Activated CD8-positive, alpha-beta T cell treated with anti-CD3 and anti-CD28 coated beads for 36 hours (primary cell): ENCODE measurements around the gene TNFRSF13B. TPM values are rescaled to one million over a fixed set of nuclear protein-coding genes. Genes with fewer than 3 reads are reported as not detected.

Experiments
- ATAC-seq: fragments of 200-7000 bp; cut with Tn5 transposase; one replicate; pipeline ENCODE4 v1.10.0; 2021; ENCODE audit warnings: mild to moderate bottlenecking, moderate library complexity
- CTCF ChIA-PET: fragments of 350-600 bp; sonication (Branson Sonifier 250); formaldehyde crosslinking; loops from one replicate; lab custom pipeline; 2021; ENCODE audit warnings: antibody characterized with exemption; lab: Charles Lee
- POLR2A ChIA-PET: fragments of 350-600 bp; sonication (Branson Sonifier 250); formaldehyde crosslinking; loops from one replicate; lab custom pipeline; 2021; ENCODE audit warnings: antibody characterized with exemption; lab: Charles Lee
- DNase-seq: peaks from one replicate; pipeline ENCODE4 v3.0.0-alpha.2; 2020
- H3K27ac Mint-ChIP-seq: one replicate; pipeline ENCODE4 v1.8.0; 2021; ENCODE audit warnings: mild to moderate bottlenecking, mixed read lengths
- H3K27me3 Mint-ChIP-seq: one replicate; pipeline ENCODE4 v1.8.0; 2021; ENCODE audit warnings: mixed read lengths
- H3K36me3 Mint-ChIP-seq: one replicate; pipeline ENCODE4 v1.8.0; 2021; ENCODE audit warnings: low read depth, mixed read lengths
- H3K4me1 Mint-ChIP-seq: one replicate; pipeline ENCODE4 v1.8.0; 2021; ENCODE audit warnings: low read depth, mixed read lengths
- H3K4me3 Mint-ChIP-seq: one replicate; pipeline ENCODE4 v1.8.0; 2021; ENCODE audit warnings: mild to moderate bottlenecking, moderate library complexity, mixed read lengths
- H3K9me3 Mint-ChIP-seq: one replicate; pipeline ENCODE4 v1.8.0; 2021; ENCODE audit warnings: mixed read lengths
- intact Hi-C: fragments of 100-400 bp; cut with micrococcal nuclease; formaldehyde crosslinking; loops from one replicate; pipeline ENCODE4 v1.10.0; 2022
- total RNA-seq, 2 experiments: library from RNA; stranded (reverse); gene quantifications; one replicate each; pipeline ENCODE4 v1.2.3, GENCODE V29; 2021
- TF ChIP-seq, protein P1 (sequence below): fragments of 200-600 bp; IDR thresholded peaks from one replicate; pipeline ENCODE4 v1.8.0; 2022; ENCODE audit warnings: antibody characterized with exemption, mild to moderate bottlenecking

The TNFRSF13B gene
- total RNA-seq, 2 experiments from 2014 or later, result not detected

DNA sequence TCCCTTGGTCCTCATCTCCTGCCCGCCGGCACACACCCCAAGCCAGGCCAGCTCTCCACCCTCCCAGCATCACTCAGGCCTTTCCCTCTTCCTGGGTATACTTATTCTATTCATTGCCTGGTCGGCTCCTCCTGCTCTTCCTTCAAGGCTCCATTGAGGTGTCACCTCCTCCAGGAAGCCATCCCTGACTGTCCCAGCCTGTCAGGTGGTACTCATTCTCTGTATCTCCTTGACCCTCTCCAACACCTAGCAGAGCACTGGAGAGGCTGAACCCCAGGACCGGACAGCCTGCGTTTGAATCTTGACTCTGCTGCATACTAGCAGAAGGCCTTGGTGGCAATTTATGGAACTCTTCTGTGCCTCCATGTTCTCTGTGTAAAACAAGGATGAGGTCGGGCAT lies 428 bp upstream of the TNFRSF13B start:
- TF ChIP-seq, protein P1, sequence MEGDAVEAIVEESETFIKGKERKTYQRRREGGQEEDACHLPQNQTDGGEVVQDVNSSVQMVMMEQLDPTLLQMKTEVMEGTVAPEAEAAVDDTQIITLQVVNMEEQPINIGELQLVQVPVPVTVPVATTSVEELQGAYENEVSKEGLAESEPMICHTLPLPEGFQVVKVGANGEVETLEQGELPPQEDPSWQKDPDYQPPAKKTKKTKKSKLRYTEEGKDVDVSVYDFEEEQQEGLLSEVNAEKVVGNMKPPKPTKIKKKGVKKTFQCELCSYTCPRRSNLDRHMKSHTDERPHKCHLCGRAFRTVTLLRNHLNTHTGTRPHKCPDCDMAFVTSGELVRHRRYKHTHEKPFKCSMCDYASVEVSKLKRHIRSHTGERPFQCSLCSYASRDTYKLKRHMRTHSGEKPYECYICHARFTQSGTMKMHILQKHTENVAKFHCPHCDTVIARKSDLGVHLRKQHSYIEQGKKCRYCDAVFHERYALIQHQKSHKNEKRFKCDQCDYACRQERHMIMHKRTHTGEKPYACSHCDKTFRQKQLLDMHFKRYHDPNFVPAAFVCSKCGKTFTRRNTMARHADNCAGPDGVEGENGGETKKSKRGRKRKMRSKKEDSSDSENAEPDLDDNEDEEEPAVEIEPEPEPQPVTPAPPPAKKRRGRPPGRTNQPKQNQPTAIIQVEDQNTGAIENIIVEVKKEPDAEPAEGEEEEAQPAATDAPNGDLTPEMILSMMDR, result no peak
- H3K9me3 Mint-ChIP-seq, result no peaks in the 10 kb centered on the region
- peaks cover 15% of the 10 kb centered on the region for H3K4me1 Mint-ChIP-seq
- ChIA-PET CTCF (interaction anchor here (1.0 kb wide), 1 partner anchor 18 kb away, joined by 3 read pairs; no protein-coding TSS in a partner anchor), POLR2A (no interaction called here)
- H3K36me3 Mint-ChIP-seq, result no peaks in the 10 kb centered on the region
- H3K4me3 Mint-ChIP-seq, result no peak overlapping the region
- intact Hi-C loops, result no loop called here
- DNase-seq (no peak), ATAC-seq (no peak)
- H3K27me3 Mint-ChIP-seq, result peaks cover 5% of the 10 kb centered on the region
- no peak overlapping the region for H3K27ac Mint-ChIP-seq

DNA sequence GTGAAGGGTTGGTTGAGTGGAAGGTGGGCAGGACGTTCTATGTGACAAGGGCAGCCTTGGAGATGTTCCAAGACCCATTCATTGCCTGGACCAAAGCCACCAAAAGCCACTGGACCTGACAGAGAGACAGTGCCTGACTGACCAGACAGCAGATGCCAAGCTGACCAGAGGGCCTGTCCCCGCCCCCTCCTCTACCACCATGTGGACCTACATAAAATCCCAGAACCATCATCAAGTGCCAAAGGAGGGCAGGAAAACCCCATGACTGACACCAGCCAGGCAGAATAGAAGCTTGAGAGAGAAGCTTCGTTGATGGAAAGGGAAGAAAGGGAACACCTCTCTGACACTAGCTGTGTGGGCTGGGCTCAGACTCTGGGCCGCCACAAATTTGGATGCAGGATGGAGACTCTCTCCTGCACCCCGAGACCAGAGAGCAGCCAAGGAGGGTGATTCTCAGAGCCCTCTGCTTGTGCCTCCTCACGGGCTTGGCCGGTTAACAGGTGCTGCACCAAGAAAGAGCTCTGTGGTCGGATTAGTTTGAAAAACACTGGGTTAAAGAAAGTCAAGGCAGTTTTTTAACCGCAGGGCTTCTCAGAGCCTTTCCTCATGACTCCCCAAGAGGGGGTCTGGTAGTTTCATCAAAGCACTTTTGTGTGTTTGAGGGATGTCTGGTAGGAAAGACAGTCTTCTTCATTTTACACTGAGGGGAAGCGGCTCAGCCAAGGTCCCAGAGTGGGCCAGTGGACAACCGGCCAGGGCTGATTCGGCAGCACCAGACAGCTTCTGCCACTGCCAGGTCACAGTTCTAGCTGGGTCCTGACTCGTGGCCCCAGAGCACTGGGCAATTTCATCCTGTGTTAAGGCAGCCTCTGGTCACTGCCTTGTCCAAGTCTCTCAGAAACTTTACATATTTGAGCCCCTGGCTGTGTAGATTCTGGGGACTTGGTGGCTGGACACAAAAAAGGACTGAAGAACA lies 1.7 kb downstream of the TNFRSF13B start:
- TF ChIP-seq, protein P1, result no peak
- ATAC-seq (no peak), DNase-seq (no peak)
- no peak overlapping the region for H3K4me3 Mint-ChIP-seq
- ChIA-PET POLR2A (no interaction called here), CTCF (no interaction called here)
- no peaks in the 10 kb centered on the region for H3K36me3 Mint-ChIP-seq
- H3K9me3 Mint-ChIP-seq, result no peaks in the 10 kb centered on the region
- peaks cover 7% of the 10 kb centered on the region for H3K27me3 Mint-ChIP-seq
- H3K4me1 Mint-ChIP-seq, result no peaks in the 10 kb centered on the region
- H3K27ac Mint-ChIP-seq, result no peak overlapping the region
- intact Hi-C loops, result no loop called here

DNA sequence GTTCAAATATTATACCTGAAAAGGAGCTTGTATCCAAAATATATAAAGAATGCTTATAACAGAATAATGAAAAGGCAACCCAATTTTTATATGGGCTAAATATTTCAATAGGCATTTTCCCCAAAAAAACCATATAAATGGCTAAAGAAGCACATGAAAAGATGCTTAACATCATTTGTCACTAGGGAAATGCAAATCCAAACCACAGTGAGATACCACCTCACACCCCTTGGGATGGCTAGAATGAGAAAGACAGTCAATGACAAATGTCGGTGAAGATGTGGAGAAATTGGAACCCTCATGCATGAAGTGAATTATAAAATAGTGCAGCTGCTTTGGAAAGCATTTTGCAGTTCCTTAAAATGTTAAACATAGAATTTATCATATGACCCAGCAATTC lies 3.1 kb downstream of the TNFRSF13B start:
- CTCF ChIA-PET, result interaction anchor here (0.7 to 1.1 kb wide), 2 partner anchors 12 to 184 kb away, joined by 3 read pairs; no protein-coding TSS in a partner anchor
- ATAC-seq (no peak), DNase-seq (no peak)
- Mint-ChIP-seq H3K9me3 (no peaks in the 10 kb centered on the region), H3K27ac (no peak overlapping the region), H3K4me3 (no peak overlapping the region), H3K27me3 (peaks cover 8% of the 10 kb centered on the region), H3K4me1 (no peaks in the 10 kb centered on the region), H3K36me3 (no peaks in the 10 kb centered on the region)
- TF ChIP-seq, protein P1, result no peak
- intact Hi-C loops, result no loop called here
- POLR2A ChIA-PET, result no interaction called here

DNA sequence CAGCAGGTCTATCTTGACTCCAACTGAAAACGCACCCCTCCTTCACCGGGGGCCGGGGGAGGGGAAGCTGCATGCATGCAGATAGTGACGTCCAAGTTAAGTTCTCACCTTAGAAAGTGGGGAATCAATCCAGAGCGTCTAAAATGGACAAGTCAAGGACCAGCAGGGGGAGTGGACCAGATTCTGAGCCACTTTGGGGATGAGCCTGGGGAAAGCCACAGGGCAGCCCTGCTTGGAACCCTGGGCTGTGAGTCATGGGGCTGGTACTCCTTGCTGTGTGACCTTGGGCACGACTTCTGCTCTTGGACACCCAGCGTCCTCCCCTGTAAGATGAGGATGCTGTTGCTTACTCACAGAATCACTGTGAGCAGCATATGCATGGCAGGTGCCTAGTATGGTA lies 9.1 kb downstream of the TNFRSF13B start:
- CTCF ChIA-PET, result interaction anchor here (1.4 kb wide), 1 partner anchor 29 kb away, joined by 4 read pairs; no protein-coding TSS in a partner anchor

More for the DNA sequence above, 9.1 kb downstream of the TNFRSF13B start:
- ATAC-seq, result no peak
- Mint-ChIP-seq H3K27me3 (peaks cover 13% of the 10 kb centered on the region), H3K9me3 (no peaks in the 10 kb centered on the region), H3K27ac (no peak overlapping the region), H3K4me3 (no peak overlapping the region), H3K4me1 (no peaks in the 10 kb centered on the region), H3K36me3 (no peaks in the 10 kb centered on the region)
- POLR2A ChIA-PET, result no interaction called here
- intact Hi-C loops, result no loop called here
- TF ChIP-seq, protein P1, result no peak
- no peak for DNase-seq
